GM12878 (cell line): ENCODE measurements around the gene PCDHGA3. TPM values are rescaled to one million over a fixed set of nuclear protein-coding genes. Genes with fewer than 3 reads are reported as not detected.

Source experiments
- BACH1 ChIP-seq: fragments of 450-650 bp; IDR thresholded peaks from 2 replicates; pipeline ENCODE4 v1.6.1; 2017; ENCODE audit warnings: mild to moderate bottlenecking, borderline replicate concordance
- FOXK2 ChIP-seq: fragments of 450-650 bp; IDR thresholded peaks from 2 replicates; pipeline ENCODE4 v1.6.1; 2017; ENCODE audit warnings: mild to moderate bottlenecking, moderate library complexity
- HDGF ChIP-seq: fragments of 450-650 bp; IDR thresholded peaks from 2 replicates; pipeline ENCODE4 v1.6.1; 2016; ENCODE audit warnings: antibody characterized with exemption
- NRF1 ChIP-seq: conservative IDR thresholded peaks from 2 replicates; pipeline ENCODE4 v1.6.1; 2011; ENCODE audit warnings: mild to moderate bottlenecking, low read depth, low read length, improper control_type of control experiment
- PKNOX1 ChIP-seq: fragments of 450-650 bp; IDR thresholded peaks from 2 replicates; pipeline ENCODE4 v1.6.1; 2016; ENCODE audit warnings: mild to moderate bottlenecking
- TAF1 ChIP-seq: IDR thresholded peaks from 2 replicates; pipeline ENCODE4 v1.6.1; 2011; ENCODE audit warnings: mild to moderate bottlenecking, low read depth, low read length, borderline replicate concordance
- ZBED1 ChIP-seq: IDR thresholded peaks from 2 replicates; pipeline ENCODE4 v1.6.1; 2016; ENCODE audit warnings: borderline replicate concordance
- ZNF274 ChIP-seq: IDR thresholded peaks from one replicate; pipeline ENCODE4 v1.8.0; 2011; ENCODE audit not compliant: insufficient read length, insufficient read depth
- ZNF687 ChIP-seq: fragments of 450-650 bp; IDR thresholded peaks from 2 replicates; pipeline ENCODE4 v1.6.1; 2017; ENCODE audit warnings: mild to moderate bottlenecking, moderate library complexity
- polyA plus RNA-seq, 11 experiments: library from polyadenylated mRNA; depleted of rRNA in 4 of 11; unstranded in 6 of 11; stranded (reverse) in 5 of 11; fragments of >200 nt; fragmentation: Nextera tagmentation in 4 of 11; fragmentation: Illumina TruSeq in 1 of 11; extraction: Ambion mirVana in 4 of 11; extraction: Trizol in 1 of 11; gene quantifications; 1 replicate in 1 of 11; 2 replicates in 10 of 11; pipeline versions ENCODE4 v1.2.1 to v1.2.3, GENCODE V29; 2011 to 2016; ENCODE audit warnings: inconsistent platforms in 2 of 11, missing spikeins in 2 of 11, low read depth in 1 of 11
- total RNA-seq, 4 experiments: library from RNA; depleted of rRNA in 3 of 4; stranded (reverse); fragments of >200 nt in 3 of 4; fragmentation: Illumina TruSeq in 1 of 4; extraction: Trizol in 1 of 4; gene quantifications; 2 replicates each; pipeline versions ENCODE4 v1.2.1 to v1.2.3, GENCODE V29; 2013 to 2021
- TF ChIP-seq, protein P1 (sequence below): fragments of 450-650 bp; formaldehyde crosslinking; IDR thresholded peaks from 2 replicates; pipeline ENCODE4 v1.4.0; 2020; ENCODE audit warnings: mild to moderate bottlenecking, moderate library complexity

The PCDHGA3 gene
- total and polyA plus RNA-seq, 10 of the 15 experiments (the other 5 are each of a cell fraction or from before 2014, with no cell fraction given), result 0.06 to 0.17 (median 0.11) TPM; not detected in 6

- TF ChIP-seq NRF1 (no peak), ZNF687 (no peak), PKNOX1 (no peak), HDGF (no peak), ZBED1 (no peak), ZNF274 (no peak), TAF1 (no peak), FOXK2 (no peak), BACH1 (no peak)
- TF ChIP-seq, protein P1, sequence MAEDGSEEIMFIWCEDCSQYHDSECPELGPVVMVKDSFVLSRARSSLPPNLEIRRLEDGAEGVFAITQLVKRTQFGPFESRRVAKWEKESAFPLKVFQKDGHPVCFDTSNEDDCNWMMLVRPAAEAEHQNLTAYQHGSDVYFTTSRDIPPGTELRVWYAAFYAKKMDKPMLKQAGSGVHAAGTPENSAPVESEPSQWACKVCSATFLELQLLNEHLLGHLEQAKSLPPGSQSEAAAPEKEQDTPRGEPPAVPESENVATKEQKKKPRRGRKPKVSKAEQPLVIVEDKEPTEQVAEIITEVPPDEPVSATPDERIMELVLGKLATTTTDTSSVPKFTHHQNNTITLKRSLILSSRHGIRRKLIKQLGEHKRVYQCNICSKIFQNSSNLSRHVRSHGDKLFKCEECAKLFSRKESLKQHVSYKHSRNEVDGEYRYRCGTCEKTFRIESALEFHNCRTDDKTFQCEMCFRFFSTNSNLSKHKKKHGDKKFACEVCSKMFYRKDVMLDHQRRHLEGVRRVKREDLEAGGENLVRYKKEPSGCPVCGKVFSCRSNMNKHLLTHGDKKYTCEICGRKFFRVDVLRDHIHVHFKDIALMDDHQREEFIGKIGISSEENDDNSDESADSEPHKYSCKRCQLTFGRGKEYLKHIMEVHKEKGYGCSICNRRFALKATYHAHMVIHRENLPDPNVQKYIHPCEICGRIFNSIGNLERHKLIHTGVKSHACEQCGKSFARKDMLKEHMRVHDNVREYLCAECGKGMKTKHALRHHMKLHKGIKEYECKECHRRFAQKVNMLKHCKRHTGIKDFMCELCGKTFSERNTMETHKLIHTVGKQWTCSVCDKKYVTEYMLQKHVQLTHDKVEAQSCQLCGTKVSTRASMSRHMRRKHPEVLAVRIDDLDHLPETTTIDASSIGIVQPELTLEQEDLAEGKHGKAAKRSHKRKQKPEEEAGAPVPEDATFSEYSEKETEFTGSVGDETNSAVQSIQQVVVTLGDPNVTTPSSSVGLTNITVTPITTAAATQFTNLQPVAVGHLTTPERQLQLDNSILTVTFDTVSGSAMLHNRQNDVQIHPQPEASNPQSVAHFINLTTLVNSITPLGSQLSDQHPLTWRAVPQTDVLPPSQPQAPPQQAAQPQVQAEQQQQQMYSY, result no peak
Measured at GRCh38 chr5:141388661-141389060, 45.0 kb downstream of the PCDHGA3 start (continued).
